PC-3 (cell line): Measurements from ENCODE around the gene SLC35E4. TPM values are rescaled to one million over a fixed set of nuclear protein-coding genes. Genes with fewer than 3 reads are reported as not detected.

Source experiments
- ATAC-seq: fragments of 200-7000 bp; cut with Tn5 transposase; 2 replicates; pipeline ENCODE4 v1.9.1; 2020; ENCODE audit warnings: mild to moderate bottlenecking, moderate library complexity
- BruUV-seq: library from RNA; stranded (reverse); fragments of 400-500 nt; replicated peaks from 2 replicates; lab custom pipeline; 2021; lab: Mats Ljungman, UMichigan
- CTCF ChIA-PET: fragments of 300-600 bp; sonication (Branson Sonifier 250); formaldehyde crosslinking; loops from one replicate; lab custom pipeline; 2022; ENCODE audit warnings: antibody characterized with exemption; lab: Charles Lee
- POLR2A ChIA-PET: fragments of 300-600 bp; sonication (Branson Sonifier 250); formaldehyde crosslinking; loops from one replicate; lab custom pipeline; 2022; ENCODE audit warnings: antibody characterized with exemption; ENCODE audit not compliant: unreplicated experiment; lab: Charles Lee
- DNase-seq: peaks from one replicate; pipeline ENCODE4 v3.0.0-alpha.2; 2015
- H2AFZ ChIP-seq: fragments of 300-600 bp; sonication (generic); 2 replicates; pipeline ENCODE4 v1.6.0; 2016; ENCODE audit warnings: antibody characterized with exemption, low read length
- H3F3A ChIP-seq: fragments of 300-600 bp; sonication (generic); one replicate; pipeline ENCODE4 v1.6.0; 2017; ENCODE audit warnings: antibody characterized with exemption, low read length, control low read depth, mild to moderate bottlenecking; ENCODE audit not compliant: unreplicated experiment
- H3K27ac ChIP-seq: fragments of 300-600 bp; sonication (generic); 2 replicates; pipeline ENCODE4 v1.5.1; 2016; ENCODE audit warnings: mild to moderate bottlenecking, low read length
- H3K27me3 ChIP-seq: fragments of 300-600 bp; sonication (generic); 2 replicates; pipeline ENCODE4 v1.6.1; 2016; ENCODE audit warnings: low read length, mixed read lengths
- H3K36me3 ChIP-seq: fragments of 300-600 bp; sonication (generic); 2 replicates; pipeline ENCODE4 v1.6.1; 2016; ENCODE audit warnings: low read depth, mixed run types, low read length, mixed read lengths
- H3K4me1 ChIP-seq: fragments of 300-600 bp; sonication (generic); 2 replicates; pipeline ENCODE4 v1.5.1; 2016; ENCODE audit warnings: low read length; ENCODE audit not compliant: insufficient read depth
- H3K4me2 ChIP-seq: fragments of 300-600 bp; sonication (generic); 2 replicates; pipeline ENCODE4 v1.6.0; 2016; ENCODE audit warnings: low read length
- H3K4me3 ChIP-seq: fragments of 300-600 bp; sonication (generic); 2 replicates; pipeline ENCODE4 v1.5.1; 2016; ENCODE audit warnings: mild to moderate bottlenecking, low read length, mixed read lengths
- H3K79me2 ChIP-seq: fragments of 300-600 bp; sonication (generic); 2 replicates; pipeline ENCODE4 v1.6.1; 2017; ENCODE audit warnings: low read length, mixed read lengths
- H3K9ac ChIP-seq: fragments of 300-600 bp; sonication (generic); 2 replicates; pipeline ENCODE4 v1.6.0; 2016; ENCODE audit warnings: mild to moderate bottlenecking, low read length
- H3K9me2 ChIP-seq: fragments of 300-600 bp; sonication (generic); replicated peaks from 2 replicates; pipeline ENCODE4 v1.6.1; 2016; ENCODE audit warnings: mixed run types, low read length, mixed read lengths
- H3K9me3 ChIP-seq: fragments of 300-600 bp; sonication (generic); 2 replicates; pipeline ENCODE4 v1.6.1; 2016; ENCODE audit warnings: low read length, mixed read lengths
- H4K20me1 ChIP-seq: fragments of 300-600 bp; sonication (generic); 2 replicates; pipeline ENCODE4 v1.6.1; 2016; ENCODE audit warnings: low read length, mixed read lengths
- EZH2 ChIP-seq: fragments of 300-600 bp; sonication (generic); IDR thresholded peaks from one replicate; pipeline ENCODE4 v1.6.1; 2017; ENCODE audit warnings: antibody characterized with exemption, mild to moderate bottlenecking, low read length; ENCODE audit not compliant: unreplicated experiment
- EZH2phosphoT487 ChIP-seq: fragments of 300-600 bp; sonication (generic); IDR thresholded peaks from 2 replicates; pipeline ENCODE4 v1.6.1; 2018; ENCODE audit warnings: mild to moderate bottlenecking, antibody characterized with exemption, low read length, borderline replicate concordance
- intact Hi-C: fragments of 100-400 bp; cut with micrococcal nuclease; formaldehyde crosslinking; loops from 2 replicates; pipeline ENCODE4 v1.9.0; 2023
- total RNA-seq: library from RNA; depleted of rRNA; stranded (reverse); fragments of >200 nt; gene quantifications from 2 replicates; pipeline ENCODE4 v1.2.3, GENCODE V29; 2014
- TF ChIP-seq, protein P1 (sequence below): fragments of 300-600 bp; sonication (generic); conservative IDR thresholded peaks from 2 replicates; pipeline ENCODE4 v1.5.1; 2017; ENCODE audit warnings: antibody characterized with exemption, low read depth, mild to moderate bottlenecking, low read length

SLC35E4 gene
- total RNA-seq, 1 experiment from 2014 or later = 16.8 TPM

- intact Hi-C loops = no loop called here
- Histone ChIP-seq H4K20me1 (no peaks in the 10 kb centered on the region), H3K4me2 (no peak overlapping the region), H3F3A (no peaks in the 10 kb centered on the region), H3K4me3 (no peak overlapping the region), H3K27me3 (no peaks in the 10 kb centered on the region), H3K27ac (no peak overlapping the region), H3K9ac (no peak overlapping the region), H3K36me3 (no peaks in the 10 kb centered on the region), H3K79me2 (no peaks in the 10 kb centered on the region), H3K9me3 (no peaks in the 10 kb centered on the region), H3K4me1 (peaks cover 11% of the 10 kb centered on the region), H3K9me2 (no peaks in the 10 kb centered on the region), H2AFZ (no peak overlapping the region)
- DNase-seq = no peak
- ChIA-PET POLR2A (no interaction called here), CTCF (interaction anchor here (1.4 kb wide), 1 partner anchor 16 kb away, joined by 5 read pairs; no protein-coding TSS in a partner anchor)
- no peak for ATAC-seq
- no TSS peak for BruUV-seq
- TF ChIP-seq EZH2 = no peak
- TF ChIP-seq, protein P1, sequence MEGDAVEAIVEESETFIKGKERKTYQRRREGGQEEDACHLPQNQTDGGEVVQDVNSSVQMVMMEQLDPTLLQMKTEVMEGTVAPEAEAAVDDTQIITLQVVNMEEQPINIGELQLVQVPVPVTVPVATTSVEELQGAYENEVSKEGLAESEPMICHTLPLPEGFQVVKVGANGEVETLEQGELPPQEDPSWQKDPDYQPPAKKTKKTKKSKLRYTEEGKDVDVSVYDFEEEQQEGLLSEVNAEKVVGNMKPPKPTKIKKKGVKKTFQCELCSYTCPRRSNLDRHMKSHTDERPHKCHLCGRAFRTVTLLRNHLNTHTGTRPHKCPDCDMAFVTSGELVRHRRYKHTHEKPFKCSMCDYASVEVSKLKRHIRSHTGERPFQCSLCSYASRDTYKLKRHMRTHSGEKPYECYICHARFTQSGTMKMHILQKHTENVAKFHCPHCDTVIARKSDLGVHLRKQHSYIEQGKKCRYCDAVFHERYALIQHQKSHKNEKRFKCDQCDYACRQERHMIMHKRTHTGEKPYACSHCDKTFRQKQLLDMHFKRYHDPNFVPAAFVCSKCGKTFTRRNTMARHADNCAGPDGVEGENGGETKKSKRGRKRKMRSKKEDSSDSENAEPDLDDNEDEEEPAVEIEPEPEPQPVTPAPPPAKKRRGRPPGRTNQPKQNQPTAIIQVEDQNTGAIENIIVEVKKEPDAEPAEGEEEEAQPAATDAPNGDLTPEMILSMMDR = no peak
Observed at GRCh38 chr22:30650508-30651116, 15.0 kb downstream of the SLC35E4 start.

DNA sequence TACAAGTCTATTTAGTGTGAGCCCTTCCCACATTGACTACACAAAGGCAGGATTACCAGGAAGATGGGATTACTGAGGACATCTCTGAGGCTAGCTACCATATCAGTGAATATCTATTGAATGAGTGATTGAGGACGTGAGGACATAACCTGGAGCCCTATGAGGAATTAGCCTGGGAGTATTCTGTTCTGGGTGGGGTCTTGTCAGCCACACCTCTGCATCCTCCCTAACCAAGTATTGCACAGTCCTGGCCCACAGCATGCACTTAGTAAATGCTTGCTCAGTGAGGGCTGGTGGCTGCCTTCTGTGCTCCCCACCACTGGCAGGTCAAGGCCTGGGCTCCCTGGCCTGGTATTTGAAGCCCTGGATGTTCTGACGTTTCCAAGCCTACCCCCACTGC, 17.3 kb downstream of the SLC35E4 start:
- H3K9me2 ChIP-seq = no peaks in the 10 kb centered on the region
- intact Hi-C loops = no loop called here
- H3K4me2 ChIP-seq = no peak overlapping the region
- DNase-seq = no peak
- H2AFZ ChIP-seq = no peak overlapping the region
- CTCF ChIA-PET = no interaction called here
- no peaks in the 10 kb centered on the region for H4K20me1 ChIP-seq
- POLR2A ChIA-PET = no interaction called here
- no peaks in the 10 kb centered on the region for H3F3A ChIP-seq
- H3K9ac ChIP-seq = no peak overlapping the region
- no peak for ATAC-seq
- TF ChIP-seq EZH2 (no peak), EZH2phosphoT487 (no peak)
- TF ChIP-seq, protein P1 = no peak
- no peaks in the 10 kb centered on the region for H3K27me3 ChIP-seq
- H3K9me3 ChIP-seq = no peaks in the 10 kb centered on the region
- no peak overlapping the region for H3K4me3 ChIP-seq
- H3K4me1 ChIP-seq = peaks cover 11% of the 10 kb centered on the region
- no peaks in the 10 kb centered on the region for H3K36me3 ChIP-seq
- H3K79me2 ChIP-seq = no peaks in the 10 kb centered on the region
- no TSS peak for BruUV-seq
- H3K27ac ChIP-seq = no peak overlapping the region

DNA sequence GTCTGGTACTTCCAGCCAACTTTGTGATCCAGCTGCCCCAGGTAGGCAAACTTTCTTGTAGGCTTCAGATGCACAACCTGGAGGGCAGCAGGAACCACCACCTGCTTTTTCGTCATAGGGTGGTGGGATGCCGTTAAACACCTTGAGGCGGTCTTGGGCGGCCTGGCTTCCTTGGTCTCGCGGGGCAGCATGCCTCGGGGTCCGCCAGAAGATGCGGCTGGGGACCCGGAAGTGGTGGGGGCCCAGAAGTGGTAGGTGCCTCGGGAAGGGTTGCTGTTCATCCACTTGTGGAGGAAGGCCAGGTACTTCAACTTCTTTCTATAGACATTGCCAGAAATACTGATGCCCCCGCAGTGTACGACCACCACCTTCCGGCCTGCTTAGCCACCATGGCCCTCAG, 18.8 kb downstream of the SLC35E4 start:
- no peaks in the 10 kb centered on the region for H4K20me1 ChIP-seq
- H3K4me3 ChIP-seq = no peak overlapping the region
- H3K9ac ChIP-seq = no peak overlapping the region
- no peak overlapping the region for H2AFZ ChIP-seq
- H3K27me3 ChIP-seq = no peaks in the 10 kb centered on the region
- BruUV-seq = no TSS peak
- H3K79me2 ChIP-seq = no peaks in the 10 kb centered on the region
- H3K9me2 ChIP-seq = no peaks in the 10 kb centered on the region
- H3K9me3 ChIP-seq = no peaks in the 10 kb centered on the region
- TF ChIP-seq, protein P1 = no peak
- TF ChIP-seq EZH2 (no peak), EZH2phosphoT487 (no peak)
- H3K27ac ChIP-seq = no peak overlapping the region
- ChIA-PET POLR2A (no interaction called here), CTCF (no interaction called here)
- ATAC-seq = no peak
- no peak for DNase-seq
- H3K4me2 ChIP-seq = no peak overlapping the region
- no peaks in the 10 kb centered on the region for H3K36me3 ChIP-seq
- no peaks in the 10 kb centered on the region for H3F3A ChIP-seq
- H3K4me1 ChIP-seq = peaks cover 4% of the 10 kb centered on the region; the same call in 1 of the 2 replicates
- intact Hi-C loops = no loop called here
